Suprapubic skin (tissue), 4 donors: ENCODE results near the gene LPGAT1. TPM values are rescaled to one million over a fixed set of nuclear protein-coding genes. Genes with fewer than 3 reads are reported as not detected.

Experiments
- DNase-seq, 2 donors: peaks; one replicate each; pipeline ENCODE4 v3.0.0-alpha.2; 2019; ENCODE audit warnings: low spot score in 2 of 2
- H3K27ac ChIP-seq: fragments of 200-600 bp; sonication (generic); one replicate; pipeline ENCODE4 v1.5.1; 2019
- H3K27me3 ChIP-seq: fragments of 200-600 bp; sonication (generic); one replicate; pipeline ENCODE4 v1.5.1; 2019
- H3K36me3 ChIP-seq: fragments of 200-600 bp; sonication (generic); one replicate; pipeline ENCODE4 v1.5.1; 2019
- H3K4me1 ChIP-seq: fragments of 200-600 bp; sonication (generic); one replicate; pipeline ENCODE4 v1.5.1; 2019
- H3K4me3 ChIP-seq: fragments of 200-600 bp; sonication (generic); one replicate; pipeline ENCODE4 v1.5.1; 2019; ENCODE audit warnings: mild to moderate bottlenecking
- H3K9me3 ChIP-seq: fragments of 200-600 bp; sonication (generic); one replicate; pipeline ENCODE4 v1.5.1; 2019
- CTCF ChIP-seq, 2 donors: fragments of 200-600 bp in 1 of 2; fragments of 450-650 bp in 1 of 2; sonication (generic) in 1 of 2; IDR thresholded peaks; one replicate each; pipeline ENCODE4 v1.5.1; 2016 to 2019; ENCODE audit warnings: antibody characterized with exemption in 2 of 2, mild to moderate bottlenecking in 1 of 2, moderate library complexity in 1 of 2
- EP300 ChIP-seq: sonication (generic); formaldehyde crosslinking; IDR thresholded peaks from one replicate; pipeline ENCODE4 v1.6.1; 2017; ENCODE audit warnings: antibody characterized with exemption
- POLR2A ChIP-seq, 2 donors: fragments of 450-650 bp; IDR thresholded peaks; one replicate each; pipeline ENCODE4 v1.6.1; 2017; ENCODE audit warnings: antibody characterized with exemption in 2 of 2, mild to moderate bottlenecking in 2 of 2, moderate library complexity in 2 of 2
- POLR2AphosphoS5 ChIP-seq, 3 donors: sonication (generic); formaldehyde crosslinking; IDR thresholded peaks; one replicate each; pipeline ENCODE4 v1.6.1; 2017; ENCODE audit warnings: antibody characterized with exemption in 3 of 3
- WGBS: methylation state at CpG from one replicate; pipeline ENCODE4 v1.1.5; 2018; 5-methylcytosine and 5-hydroxymethylcytosine counted together
- total RNA-seq, 4 donors: library from RNA; depleted of rRNA; stranded (reverse); fragments of >200 nt; gene quantifications; one replicate each; pipeline ENCODE4 v1.1.0, GENCODE V29; 2016

LPGAT1 gene
- total RNA-seq, 4 donors from 2014 or later = 15.8 to 26.2 (median 18.2) TPM

- Histone ChIP-seq H3K27ac (no peak overlapping the region), H3K36me3 (no peaks in the 10 kb centered on the region), H3K4me3 (peak overlapping the region; percentile 96), H3K4me1 (peaks cover 24% of the 10 kb centered on the region), H3K27me3 (no peaks in the 10 kb centered on the region), H3K9me3 (no peaks in the 10 kb centered on the region)
- WGBS = 84% methylated on average over 9 of the region's 9 CpGs
- TF ChIP-seq CTCF (IDR thresholded peaks at IDR 0.05) (no peak), EP300 (no peak), POLR2A (IDR thresholded peaks at IDR 0.05) (no peak), POLR2AphosphoS5 (IDR thresholded peaks at IDR 0.05) (no peak)
- no peak for DNase-seq
Observed at GRCh38 chr1:211828584-211829342, 1.8 kb downstream of the LPGAT1 start.

DNA sequence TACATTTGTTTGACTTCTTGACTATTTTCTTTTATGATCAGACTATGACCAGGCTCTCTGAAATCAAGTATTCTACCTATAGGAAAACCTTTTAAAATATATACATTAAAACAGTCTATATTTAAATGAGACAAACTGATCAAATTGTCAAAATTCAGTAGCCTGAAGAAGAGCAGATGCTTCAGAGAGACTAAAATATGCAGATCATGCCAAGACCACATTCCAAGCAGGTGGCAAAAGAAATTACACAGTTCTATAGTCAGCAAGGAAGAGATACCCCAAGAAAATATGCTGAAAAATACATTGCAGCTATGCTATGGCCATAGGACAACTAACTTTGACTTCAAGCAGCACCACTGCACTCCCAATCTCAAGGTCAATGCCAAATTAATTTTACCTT, 3.5 kb downstream of the LPGAT1 start:
- DNase-seq = no peak
- Histone ChIP-seq H3K27me3 (no peaks in the 10 kb centered on the region), H3K4me1 (peaks cover 24% of the 10 kb centered on the region), H3K4me3 (no peak overlapping the region), H3K9me3 (no peaks in the 10 kb centered on the region), H3K36me3 (no peaks in the 10 kb centered on the region), H3K27ac (no peak overlapping the region)
- TF ChIP-seq POLR2AphosphoS5 (IDR thresholded peaks at IDR 0.05) (no peak), CTCF (IDR thresholded peaks at IDR 0.05) (no peak), EP300 (no peak), POLR2A (IDR thresholded peaks at IDR 0.05) (no peak)

DNA sequence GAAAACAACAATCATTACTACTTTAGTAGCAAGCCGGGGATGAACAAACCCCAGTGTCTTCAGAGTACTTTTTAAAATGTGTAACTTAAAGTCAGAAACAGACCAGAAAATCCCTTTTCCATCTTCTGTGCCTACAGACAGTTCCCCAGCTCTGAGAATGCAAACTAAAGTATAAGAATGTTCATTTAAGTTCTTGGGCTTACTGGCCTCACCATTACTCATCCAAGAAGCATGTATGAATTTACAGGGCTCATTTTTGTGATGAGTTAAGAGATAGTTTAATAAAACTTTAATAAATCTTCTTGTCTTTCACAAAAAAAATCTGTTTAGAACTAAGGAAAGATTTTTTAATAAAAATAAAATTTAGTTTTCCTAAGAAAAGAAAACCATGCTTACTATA, 4.6 kb downstream of the LPGAT1 start:
- no peaks in the 10 kb centered on the region for H3K36me3 ChIP-seq
- no peaks in the 10 kb centered on the region for H3K27me3 ChIP-seq
- no peak overlapping the region for H3K4me3 ChIP-seq
- no peak for TF ChIP-seq CTCF (IDR thresholded peaks at IDR 0.05)
- TF ChIP-seq POLR2A (IDR thresholded peaks at IDR 0.05) = no peak
- no peak for TF ChIP-seq POLR2AphosphoS5 (IDR thresholded peaks at IDR 0.05)
- peaks cover 20% of the 10 kb centered on the region for H3K4me1 ChIP-seq
- DNase-seq = no peak
- no peak overlapping the region for H3K27ac ChIP-seq
- no peaks in the 10 kb centered on the region for H3K9me3 ChIP-seq
- WGBS = 97% methylated on average over 1 of the region's 1 CpG

- no peaks in the 10 kb centered on the region for H3K9me3 ChIP-seq
- no peak for TF ChIP-seq CTCF (IDR thresholded peaks at IDR 0.05)
- no peak for TF ChIP-seq POLR2A (IDR thresholded peaks at IDR 0.05)
- TF ChIP-seq EP300 = no peak
- no peak for TF ChIP-seq POLR2AphosphoS5 (IDR thresholded peaks at IDR 0.05)
- H3K27ac ChIP-seq = no peak overlapping the region
- no peak for DNase-seq
- H3K27me3 ChIP-seq = no peaks in the 10 kb centered on the region
- H3K36me3 ChIP-seq = peaks cover 6% of the 10 kb centered on the region
- peaks cover 4% of the 10 kb centered on the region for H3K4me1 ChIP-seq
- 94% methylated on average over 5 of the region's 5 CpGs for WGBS
- H3K4me3 ChIP-seq = no peak overlapping the region
Observed at GRCh38 chr1:211822677-211823407, 7.7 kb downstream of the LPGAT1 start.

DNA sequence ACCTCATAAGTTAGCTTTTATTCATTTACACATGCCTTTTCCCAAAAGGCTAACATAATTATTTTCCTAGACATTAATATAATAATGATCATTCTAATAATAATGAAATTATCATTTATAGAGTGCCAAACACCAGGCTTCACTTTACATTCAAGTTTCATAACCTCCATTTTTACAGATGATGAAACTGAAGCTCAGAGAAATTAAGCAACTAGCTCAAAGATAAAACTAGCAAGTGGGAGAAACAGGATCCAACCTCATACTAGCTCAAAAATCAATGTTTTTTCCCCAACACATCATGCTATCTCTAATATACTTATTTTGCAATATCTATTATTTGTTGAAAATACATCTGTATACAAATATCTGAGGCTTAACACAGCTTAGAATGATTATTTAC, 14.0 kb downstream of the LPGAT1 start:
- Histone ChIP-seq H3K4me3 (no peak overlapping the region), H3K9me3 (no peaks in the 10 kb centered on the region)

More for the DNA sequence above, 14.0 kb downstream of the LPGAT1 start:
- Histone ChIP-seq H3K27ac (no peak overlapping the region), H3K27me3 (no peaks in the 10 kb centered on the region), H3K36me3 (peaks cover 6% of the 10 kb centered on the region), H3K4me1 (no peaks in the 10 kb centered on the region)
- TF ChIP-seq POLR2A (IDR thresholded peaks at IDR 0.05) (no peak), POLR2AphosphoS5 (IDR thresholded peaks at IDR 0.05) (no peak), EP300 (no peak), CTCF (IDR thresholded peaks at IDR 0.05) (no peak)
- DNase-seq = no peak
